Bladder microvascular endothelial cell (primary cell): ENCODE measurements around the gene ZNF383. TPM values are rescaled to one million over a fixed set of nuclear protein-coding genes. Genes with fewer than 3 reads are reported as not detected.

Experiments used
- total RNA-seq: library from RNA; depleted of rRNA; stranded (reverse); fragments of >200 nt; gene quantifications from 2 replicates; pipeline ENCODE4 v1.2.3, GENCODE V29; 2014

The ZNF383 gene
- 2.9 and 6.7 TPM in 2 replicates for total RNA-seq

DNA sequence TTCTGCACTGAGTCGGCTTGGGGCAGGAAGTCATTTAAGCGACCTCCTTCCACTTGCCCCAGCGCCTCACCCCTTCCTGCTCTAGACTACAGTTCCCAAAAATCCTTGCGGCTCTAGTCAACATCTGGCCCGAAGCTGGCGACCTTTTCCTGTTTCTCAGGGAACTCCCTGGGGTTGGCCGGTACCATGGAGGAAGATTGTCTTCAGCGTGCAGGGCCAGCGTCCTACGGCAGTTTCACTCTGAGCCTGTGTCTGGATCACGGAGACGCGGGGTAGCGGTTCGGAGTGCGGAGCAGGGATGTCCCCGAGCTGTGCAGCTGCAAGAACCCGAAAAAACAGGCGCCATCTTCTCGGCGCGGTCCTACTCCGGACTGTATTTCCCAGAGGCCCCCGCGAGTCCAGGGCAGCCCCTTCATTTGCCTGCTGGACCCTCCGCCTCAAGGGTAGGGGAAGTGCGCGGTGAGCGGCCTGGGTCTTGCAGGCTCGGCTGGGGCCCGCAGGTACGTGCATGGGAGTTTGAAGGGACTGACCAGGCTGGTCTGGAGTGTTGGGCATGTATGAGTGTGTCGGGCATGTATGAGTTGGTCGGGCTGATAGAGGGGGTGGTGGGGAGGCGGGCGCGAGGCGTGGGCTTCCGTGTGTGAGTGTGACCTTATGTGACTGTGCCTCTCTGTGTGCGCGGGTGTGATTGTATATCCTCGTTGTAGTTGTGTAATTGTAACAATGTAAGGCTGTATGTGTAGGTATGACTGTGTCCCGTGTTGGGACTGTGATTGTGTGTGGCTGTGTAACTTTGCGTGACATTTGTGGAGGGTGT lies at the start of gene ZNF383:
Gene ZNF383, plus strand, starts transcription at position 440 of the 817 bp plus-strand sequence. CDS start 12,240 bp downstream, outside the sequence.

GRCh38 chr19:37172368-37173366 lies 45.3 kb upstream of the ZNF383 start, which contains the start of gene ZNF585A:
ZNF585A (minus strand) TSS chr19:37172695; CDS start chr19:37169910, 2,785 bp downstream.

Other genes starting within 250 kb of the ZNF383 start
- gene ZNF420, start 139.8 kb upstream of the ZNF383 start, total RNA-seq = 3.4 and 7.2 TPM in 2 replicates
- gene ZNF585A, start 45.5 kb upstream of the ZNF383 start, total RNA-seq = 4.2 and 6.4 TPM in 2 replicates
- 6.2 and 17.0 TPM in 2 replicates for gene ZNF585B, start 7.7 kb upstream of the ZNF383 start, total RNA-seq
- 2.9 and 5.6 TPM in 2 replicates for gene ZNF527, start 152.9 kb downstream of the ZNF383 start, total RNA-seq
- 3.7 and 5.9 TPM in 2 replicates for gene ZNF569, start 249.2 kb downstream of the ZNF383 start, total RNA-seq